CD8-positive, alpha-beta memory T cell (primary cell): ENCODE data around the gene DNAH2. TPM values are rescaled to one million over a fixed set of nuclear protein-coding genes. Genes with fewer than 3 reads are reported as not detected.

ENCODE experiments used
- CTCF ChIA-PET: fragments of 350-600 bp; sonication (Branson Sonifier 250); formaldehyde crosslinking; loops from one replicate; lab custom pipeline; 2021; ENCODE audit warnings: antibody characterized with exemption; lab: Charles Lee
- POLR2A ChIA-PET: fragments of 350-600 bp; sonication (Branson Sonifier 250); formaldehyde crosslinking; loops from one replicate; lab custom pipeline; 2021; ENCODE audit warnings: antibody characterized with exemption; lab: Charles Lee
- DNase-seq, 5 donors: peaks; one replicate each; pipeline versions ENCODE4 v3.0.0 to v3.0.0-alpha.2; 2020 to 2022; ENCODE audit warnings: mixed read lengths in 1 of 5
- H3K27ac ChIP-seq: one replicate; pipeline ENCODE4 v1.7.0; 2013; ENCODE audit warnings: low read depth, mild to moderate bottlenecking, low read length, moderate library complexity
- H3K27me3 ChIP-seq: 2 replicates; pipeline ENCODE4 v1.7.0; 2013; ENCODE audit warnings: low read length, mild to moderate bottlenecking; ENCODE audit not compliant: insufficient read depth, poor library complexity, severe bottlenecking
- H3K36me3 ChIP-seq: 2 replicates; pipeline ENCODE4 v1.7.0; 2013; ENCODE audit warnings: mild to moderate bottlenecking, low read length, moderate library complexity; ENCODE audit not compliant: insufficient read depth
- H3K4me1 ChIP-seq: 2 replicates; pipeline ENCODE4 v1.7.0; 2013; ENCODE audit warnings: mild to moderate bottlenecking, low read length, moderate library complexity; ENCODE audit not compliant: insufficient read depth
- H3K4me3 ChIP-seq: 2 replicates; pipeline ENCODE4 v1.7.0; 2013; ENCODE audit warnings: mild to moderate bottlenecking, low read length
- H3K9me3 ChIP-seq: 2 replicates; pipeline ENCODE4 v1.7.0; 2013; ENCODE audit warnings: mild to moderate bottlenecking, low read length
- H3K27ac Mint-ChIP-seq, 8 donors: one replicate each; pipeline ENCODE4 v1.8.0; 2020 to 2021; ENCODE audit warnings: mixed read lengths in 8 of 8, mild to moderate bottlenecking in 6 of 8, inconsistent platforms in 3 of 8, moderate library complexity in 3 of 8
- H3K27me3 Mint-ChIP-seq, 2 donors: one replicate each; pipeline ENCODE4 v1.8.0; 2020 to 2021; ENCODE audit warnings: mixed read lengths in 2 of 2, mild to moderate bottlenecking in 1 of 2, moderate library complexity in 1 of 2
- H3K36me3 Mint-ChIP-seq, 3 donors: one replicate each; pipeline ENCODE4 v1.8.0; 2020 to 2021; ENCODE audit warnings: mixed read lengths in 3 of 3, inconsistent platforms in 1 of 3, mild to moderate bottlenecking in 1 of 3
- H3K4me1 Mint-ChIP-seq, 3 donors: one replicate each; pipeline ENCODE4 v1.8.0; 2020 to 2021; ENCODE audit warnings: mixed read lengths in 3 of 3, inconsistent platforms in 1 of 3, mild to moderate bottlenecking in 1 of 3
- H3K4me3 Mint-ChIP-seq, 7 donors: one replicate each; pipeline ENCODE4 v1.8.0; 2020 to 2021; ENCODE audit warnings: mixed read lengths in 7 of 7, mild to moderate bottlenecking in 6 of 7, moderate library complexity in 4 of 7, inconsistent platforms in 2 of 7
- H3K9me3 Mint-ChIP-seq, 5 donors: one replicate each; pipeline ENCODE4 v1.8.0; 2020 to 2022; ENCODE audit warnings: mixed read lengths in 5 of 5, mild to moderate bottlenecking in 3 of 5, moderate library complexity in 2 of 5, inconsistent platforms in 1 of 5
- polyA plus RNA-seq: library from polyadenylated mRNA; unstranded; fragments of 300-500 nt; fragmentation: Illumina TruSeq; gene quantifications from one replicate; pipeline ENCODE4 v1.2.3, GENCODE V29; 2021
- total RNA-seq, 2 experiments: library from RNA; stranded (reverse); gene quantifications; one replicate each; pipeline ENCODE4 v1.2.3, GENCODE V29; 2021

Gene DNAH2
- total and polyA plus RNA-seq, 3 experiments from 2014 or later = not detected

DNA sequence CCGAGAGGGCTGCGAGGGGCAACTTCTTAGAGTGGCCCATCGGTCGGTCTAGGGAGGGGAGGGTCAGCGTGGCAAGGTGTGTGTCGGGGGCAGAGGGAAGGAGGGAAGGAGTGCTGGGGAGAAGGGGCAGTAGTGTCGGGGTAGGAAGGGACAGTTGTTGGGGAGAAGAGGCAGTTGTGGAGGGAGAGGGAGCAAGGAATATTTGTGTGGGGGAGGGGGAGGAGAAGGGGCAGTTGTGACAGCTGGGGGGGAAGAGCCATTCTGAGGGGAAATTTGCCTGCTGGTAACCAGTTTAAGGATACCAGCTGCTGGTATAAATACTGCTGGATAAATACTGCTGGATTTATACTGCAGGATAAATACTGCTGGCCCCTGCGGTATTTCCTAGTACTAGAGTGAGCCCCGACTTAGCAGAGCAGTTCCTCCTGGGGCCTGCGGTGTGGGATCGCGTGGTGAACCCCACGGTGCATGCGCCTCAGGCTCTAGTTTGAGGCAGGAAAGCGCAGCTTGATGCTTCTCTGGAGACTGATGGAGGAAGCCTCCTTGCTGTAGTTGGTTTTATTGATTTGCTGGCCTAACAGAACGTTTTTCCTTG is 309 bp downstream of the DNAH2 start:
- Histone ChIP-seq H3K36me3 (no peaks in the 10 kb centered on the region), H3K4me1 (peaks cover 8% of the 10 kb centered on the region), H3K27ac (no peak overlapping the region), H3K4me3 (peak overlapping the region; percentile 32), H3K27me3 (peaks cover 39% of the 10 kb centered on the region), H3K9me3 (no peaks in the 10 kb centered on the region)
- H3K4me1 Mint-ChIP-seq = peaks cover 8 to 27% (median 17%) of the 10 kb centered on the region in 3 donors
- peaks cover 0 to 1% (median 0%) of the 10 kb centered on the region in 5 donors for H3K9me3 Mint-ChIP-seq
- peak in 1 of 5 donors; percentile 28 for DNase-seq
- H3K36me3 Mint-ChIP-seq = peaks cover 0 to 2% (median 0%) of the 10 kb centered on the region in 3 donors
- H3K4me3 Mint-ChIP-seq = peak overlapping the region; percentile 19 to 68 (median 57)
- no peak overlapping the region for H3K27ac Mint-ChIP-seq
- ChIA-PET POLR2A (no interaction called here), CTCF (interaction anchor here (0.6 to 1.6 kb wide), 2 partner anchors 29 to 388 kb away, joined by 3 to 4 read pairs; partner anchors contain the start of gene WRAP53)
- H3K27me3 Mint-ChIP-seq = peaks cover 57 to 74% of the 10 kb centered on the region in 2 donors

DNA sequence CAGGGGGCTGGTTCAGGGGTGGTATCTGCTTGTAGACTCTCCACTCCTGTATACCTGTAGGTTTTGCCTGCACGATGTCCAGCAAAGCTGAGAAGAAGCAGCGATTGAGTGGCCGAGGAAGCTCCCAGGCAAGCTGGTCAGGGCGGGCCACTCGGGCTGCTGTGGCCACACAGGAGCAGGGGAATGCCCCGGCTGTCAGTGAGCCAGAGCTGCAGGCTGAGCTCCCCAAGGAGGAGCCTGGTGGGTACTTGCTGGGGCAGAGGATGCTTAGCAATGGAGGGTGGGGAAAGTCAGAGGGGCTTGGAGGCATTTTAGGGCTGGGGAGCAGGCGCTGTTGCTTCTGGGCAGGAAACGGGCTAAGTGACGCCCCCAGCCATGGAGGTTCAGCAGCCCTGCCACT is 2.1 kb downstream of the DNAH2 start:
- H3K4me3 ChIP-seq = no peak overlapping the region
- Mint-ChIP-seq H3K4me1 (peaks cover 8 to 24% (median 17%) of the 10 kb centered on the region in 3 donors), H3K27me3 (peaks cover 47 to 70% of the 10 kb centered on the region in 2 donors), H3K9me3 (no peaks in the 10 kb centered on the region), H3K4me3 (peak overlapping the region in 1 of 7 donors; percentile 73), H3K36me3 (peaks cover 0 to 2% (median 0%) of the 10 kb centered on the region in 3 donors), H3K27ac (no peak overlapping the region)
- DNase-seq = no peak
- ChIA-PET POLR2A (no interaction called here), CTCF (no interaction called here)
- H3K36me3 ChIP-seq = no peaks in the 10 kb centered on the region
- H3K27ac ChIP-seq = no peak overlapping the region
- H3K27me3 ChIP-seq = peaks cover 32% of the 10 kb centered on the region
- no peaks in the 10 kb centered on the region for H3K9me3 ChIP-seq
- H3K4me1 ChIP-seq = peaks cover 8% of the 10 kb centered on the region

DNA sequence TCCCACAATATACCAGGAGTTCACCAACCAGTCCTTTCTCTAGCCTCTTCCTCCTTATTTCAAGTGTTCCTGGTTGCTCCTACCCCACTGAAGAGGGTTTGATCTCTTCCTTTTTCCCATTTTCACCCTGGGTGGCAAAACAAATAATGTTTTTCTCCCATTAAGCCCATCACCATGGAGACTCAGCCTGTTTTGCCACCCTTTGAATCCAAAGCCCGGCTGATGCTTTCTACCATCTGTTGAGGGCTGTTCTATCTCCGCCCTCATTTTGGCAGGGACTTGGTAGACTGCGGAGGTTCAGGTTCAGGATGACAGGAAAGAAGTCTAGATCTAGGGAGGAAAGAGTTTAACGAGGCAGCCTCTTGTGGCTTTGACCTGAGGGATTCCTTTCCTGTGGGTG is 2.6 kb downstream of the DNAH2 start:
- Mint-ChIP-seq H3K27ac (no peak overlapping the region), H3K4me3 (peak overlapping the region in 1 of 7 donors; percentile 73), H3K9me3 (no peaks in the 10 kb centered on the region), H3K27me3 (peaks cover 46 to 68% of the 10 kb centered on the region in 2 donors), H3K4me1 (peaks cover 8 to 24% (median 17%) of the 10 kb centered on the region in 3 donors), H3K36me3 (peaks cover 0 to 2% (median 0%) of the 10 kb centered on the region in 3 donors)
- no peak for DNase-seq
- ChIA-PET POLR2A (no interaction called here), CTCF (interaction anchor here (0.6 kb wide), 1 partner anchor 77 kb away, joined by 3 read pairs; no protein-coding TSS in a partner anchor)
- Histone ChIP-seq H3K9me3 (no peaks in the 10 kb centered on the region), H3K36me3 (no peaks in the 10 kb centered on the region), H3K27ac (no peak overlapping the region), H3K4me3 (no peak overlapping the region), H3K27me3 (peaks cover 28% of the 10 kb centered on the region), H3K4me1 (peaks cover 8% of the 10 kb centered on the region)

DNA sequence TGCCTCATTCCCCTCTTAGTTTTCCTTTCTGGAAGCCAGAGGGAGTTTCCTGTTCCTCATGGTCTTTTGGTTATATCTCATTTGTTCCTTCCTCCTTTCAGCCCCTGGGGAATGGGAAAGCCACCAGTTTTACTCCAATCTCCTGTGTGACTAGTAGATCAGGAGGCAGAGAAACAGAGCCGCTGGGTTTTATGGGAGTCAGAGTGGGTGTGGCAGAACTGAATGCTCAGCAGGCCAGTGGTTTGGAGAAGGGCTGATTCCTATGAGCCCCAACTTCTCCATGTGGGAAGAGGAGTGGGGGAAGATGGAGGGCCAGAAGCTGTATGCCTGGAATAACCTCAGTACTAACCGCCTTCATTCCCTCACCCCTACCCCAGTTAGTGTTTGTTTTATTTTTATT is 4.1 kb downstream of the DNAH2 start:
- no peaks in the 10 kb centered on the region for H3K9me3 Mint-ChIP-seq
- Histone ChIP-seq H3K27ac (no peak overlapping the region), H3K36me3 (no peaks in the 10 kb centered on the region), H3K9me3 (no peaks in the 10 kb centered on the region), H3K4me1 (peaks cover 8% of the 10 kb centered on the region), H3K27me3 (peaks cover 13% of the 10 kb centered on the region), H3K4me3 (no peak overlapping the region)
- H3K36me3 Mint-ChIP-seq = peaks cover 0 to 2% (median 0%) of the 10 kb centered on the region in 3 donors
- CTCF ChIA-PET = no interaction called here
- DNase-seq = no peak
- POLR2A ChIA-PET = no interaction called here
- H3K4me3 Mint-ChIP-seq = peak overlapping the region in 1 of 7 donors; percentile 48
- no peak overlapping the region for H3K27ac Mint-ChIP-seq
- peaks cover 7 to 20% (median 16%) of the 10 kb centered on the region in 3 donors for H3K4me1 Mint-ChIP-seq
- peaks cover 37 to 59% of the 10 kb centered on the region in 2 donors for H3K27me3 Mint-ChIP-seq

DNA sequence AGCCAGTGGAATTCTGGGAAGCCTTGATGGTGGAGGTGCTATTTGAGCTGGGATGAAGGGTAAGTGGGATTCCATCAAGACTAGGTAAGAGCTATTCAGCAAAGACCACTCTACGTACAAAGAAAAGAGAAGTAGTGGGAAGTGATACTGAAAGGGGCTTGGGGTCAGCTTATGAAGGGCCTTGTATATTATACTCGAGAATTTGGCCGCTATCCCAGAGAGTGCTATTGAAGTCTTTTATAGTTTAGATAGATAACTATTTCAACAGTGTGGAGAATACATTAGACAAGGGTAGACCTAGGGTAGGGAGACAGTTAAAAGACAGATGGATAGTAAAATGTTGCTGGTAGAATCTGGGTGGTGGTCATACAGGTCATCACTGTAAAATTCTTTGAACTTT is 10.3 kb downstream of the DNAH2 start:
- Mint-ChIP-seq H3K4me3 (no peak overlapping the region), H3K36me3 (no peaks in the 10 kb centered on the region), H3K27me3 (peaks cover 17 to 34% of the 10 kb centered on the region in 2 donors), H3K4me1 (no peaks in the 10 kb centered on the region), H3K9me3 (no peaks in the 10 kb centered on the region), H3K27ac (no peak overlapping the region)
- H3K4me3 ChIP-seq = no peak overlapping the region
- ChIA-PET POLR2A (no interaction called here), CTCF (no interaction called here)
- no peaks in the 10 kb centered on the region for H3K27me3 ChIP-seq
- no peaks in the 10 kb centered on the region for H3K36me3 ChIP-seq
- no peaks in the 10 kb centered on the region for H3K4me1 ChIP-seq
- no peaks in the 10 kb centered on the region for H3K9me3 ChIP-seq
- no peak for DNase-seq
- H3K27ac ChIP-seq = no peak overlapping the region

GRCh38 chr17:7729816-7730215 is 12.3 kb downstream of the DNAH2 start:
- ChIA-PET POLR2A (no interaction called here), CTCF (no interaction called here)
- H3K27me3 ChIP-seq = no peaks in the 10 kb centered on the region
- H3K36me3 Mint-ChIP-seq = no peaks in the 10 kb centered on the region
- H3K27ac Mint-ChIP-seq = no peak overlapping the region
- peaks cover 17 to 24% of the 10 kb centered on the region in 2 donors for H3K27me3 Mint-ChIP-seq
- H3K4me3 ChIP-seq = no peak overlapping the region
- no peak overlapping the region for H3K27ac ChIP-seq
- no peaks in the 10 kb centered on the region for H3K9me3 Mint-ChIP-seq
- no peak for DNase-seq
- H3K4me1 Mint-ChIP-seq = no peaks in the 10 kb centered on the region
- no peaks in the 10 kb centered on the region for H3K4me1 ChIP-seq
- no peaks in the 10 kb centered on the region for H3K36me3 ChIP-seq
- H3K4me3 Mint-ChIP-seq = no peak overlapping the region
- H3K9me3 ChIP-seq = no peaks in the 10 kb centered on the region

DNA sequence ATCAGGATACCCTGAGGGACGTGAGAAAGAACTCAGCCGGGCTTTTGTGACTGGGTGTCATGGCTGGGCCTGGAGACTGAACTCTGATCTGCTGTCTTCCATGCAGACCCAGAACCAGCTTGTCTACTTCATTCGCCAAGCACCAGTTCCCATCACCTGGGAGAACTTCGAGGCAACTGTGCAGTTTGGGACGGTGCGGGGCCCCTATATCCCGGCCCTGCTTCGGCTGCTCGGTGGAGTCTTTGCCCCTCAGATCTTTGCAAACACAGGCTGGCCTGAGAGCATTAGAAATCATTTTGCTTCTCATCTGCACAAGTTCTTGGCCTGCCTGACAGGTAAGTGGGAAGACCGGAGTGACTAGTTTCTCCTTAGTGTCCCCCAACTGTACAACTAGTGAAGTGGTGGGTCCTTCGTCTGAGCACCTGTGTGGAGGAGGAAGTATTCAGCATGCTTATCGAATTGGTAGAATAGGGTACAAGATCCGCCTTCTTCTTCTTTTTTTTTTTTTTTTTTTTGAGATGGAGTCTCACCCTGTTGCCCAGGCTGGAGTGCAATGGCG is 15.5 kb downstream of the DNAH2 start:
- ChIA-PET POLR2A (no interaction called here), CTCF (no interaction called here)
- no peaks in the 10 kb centered on the region for H3K27me3 ChIP-seq
- H3K27ac Mint-ChIP-seq = no peak overlapping the region
- H3K36me3 ChIP-seq = no peaks in the 10 kb centered on the region
- no peaks in the 10 kb centered on the region for H3K4me1 Mint-ChIP-seq
- H3K36me3 Mint-ChIP-seq = no peaks in the 10 kb centered on the region
- no peak for DNase-seq
- H3K4me3 Mint-ChIP-seq = no peak overlapping the region
- peaks cover 15 to 21% of the 10 kb centered on the region in 2 donors for H3K27me3 Mint-ChIP-seq
- no peaks in the 10 kb centered on the region for H3K4me1 ChIP-seq
- no peaks in the 10 kb centered on the region for H3K9me3 ChIP-seq
- H3K4me3 ChIP-seq = no peak overlapping the region
- H3K9me3 Mint-ChIP-seq = no peaks in the 10 kb centered on the region
- H3K27ac ChIP-seq = no peak overlapping the region

DNA sequence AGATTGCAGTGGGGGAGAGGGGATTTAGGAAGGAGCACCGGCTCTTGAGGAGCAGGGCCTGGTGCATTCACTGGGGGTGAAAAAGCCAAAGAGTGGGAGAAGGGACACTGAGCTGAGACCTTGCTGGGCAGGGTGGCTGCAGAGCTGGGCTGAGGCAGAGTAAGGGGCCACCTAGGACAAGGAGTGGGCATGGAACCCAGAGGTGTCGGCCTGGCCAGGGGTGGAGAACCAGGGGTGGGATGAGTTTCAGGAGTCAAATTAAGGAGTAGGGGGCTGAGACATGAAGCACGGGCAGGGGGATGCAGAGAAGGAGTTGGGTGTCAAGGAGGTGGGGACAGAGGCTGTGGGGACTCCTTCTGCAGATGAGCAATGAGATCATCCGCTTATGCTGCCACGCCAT is 20.1 kb downstream of the DNAH2 start:
- H3K4me1 Mint-ChIP-seq = no peaks in the 10 kb centered on the region
- H3K27me3 Mint-ChIP-seq = peaks cover 16 to 33% of the 10 kb centered on the region in 2 donors
- H3K27me3 ChIP-seq = no peaks in the 10 kb centered on the region
- no peaks in the 10 kb centered on the region for H3K9me3 Mint-ChIP-seq
- H3K9me3 ChIP-seq = no peaks in the 10 kb centered on the region
- H3K4me3 ChIP-seq = no peak overlapping the region
- DNase-seq = no peak
- no peaks in the 10 kb centered on the region for H3K4me1 ChIP-seq
- no peak overlapping the region for H3K27ac Mint-ChIP-seq
- CTCF ChIA-PET = no interaction called here
- H3K36me3 Mint-ChIP-seq = no peaks in the 10 kb centered on the region
- H3K36me3 ChIP-seq = no peaks in the 10 kb centered on the region
- no peak overlapping the region for H3K4me3 Mint-ChIP-seq
- no peak overlapping the region for H3K27ac ChIP-seq
- POLR2A ChIA-PET = no interaction called here
